Measurements from ENCODE around the gene NPEPPS.
"Not testable (repeated sequence)": the region's sequence is repeated elsewhere in the genome, so short reads cannot be mapped to it uniquely, and the experiment has no call there.

The NPEPPS gene

GRCh38 chr17:47561698-47562405 lies 30.9 kb downstream of the NPEPPS start:
- DNase-seq (ENCODE audit: low read depth in 2 of 2) = not testable (repeated sequence)

- not testable (repeated sequence) for DNase-seq (ENCODE audit: low read depth in 2 of 2)
Observed at GRCh38 chr17:47562406-47562705, 31.4 kb downstream of the NPEPPS start.

- not testable (repeated sequence) for DNase-seq (ENCODE audit: low read depth in 2 of 2)
Observed at GRCh38 chr17:47567261-47567660, 36.4 kb downstream of the NPEPPS start.

GRCh38 chr17:47572561-47572960 lies 41.7 kb downstream of the NPEPPS start:
- not testable (repeated sequence) for DNase-seq (ENCODE audit: low read depth in 2 of 2)

- DNase-seq (ENCODE audit: low read depth in 2 of 2) = not testable (repeated sequence)
Observed at GRCh38 chr17:47582416-47582815, 51.5 kb downstream of the NPEPPS start.

GRCh38 chr17:47586378-47587055 lies 55.6 kb downstream of the NPEPPS start:
- not testable (repeated sequence) for DNase-seq (ENCODE audit: low read depth in 2 of 2)

- DNase-seq (ENCODE audit: low read depth in 2 of 2) = not testable (repeated sequence)
Observed at GRCh38 chr17:47593522-47593921, 62.6 kb downstream of the NPEPPS start.

- DNase-seq (ENCODE audit: low read depth in 2 of 2) = no peak
Observed at GRCh38 chr17:47603830-47604597, 73.1 kb downstream of the NPEPPS start.

GRCh38 chr17:47604598-47604927 lies 73.7 kb downstream of the NPEPPS start:
- DNase-seq (ENCODE audit: low read depth in 2 of 2) = no peak

- no peak for DNase-seq (ENCODE audit: low read depth in 2 of 2)
Observed at GRCh38 chr17:47605011-47605410, 74.1 kb downstream of the NPEPPS start.

GRCh38 chr17:47607481-47607880 lies 76.6 kb downstream of the NPEPPS start:
- no peak for DNase-seq (ENCODE audit: low read depth in 2 of 2)

GRCh38 chr17:47611372-47612350 lies 80.8 kb downstream of the NPEPPS start:
- DNase-seq (ENCODE audit: low read depth in 2 of 2) = no peak

- no peak for DNase-seq (ENCODE audit: low read depth in 2 of 2)
Observed at GRCh38 chr17:47615766-47616424, 85.0 kb downstream of the NPEPPS start.

GRCh38 chr17:47618410-47618809 lies 87.5 kb downstream of the NPEPPS start:
- no peak for DNase-seq (ENCODE audit: low read depth in 2 of 2)

- DNase-seq (ENCODE audit: low read depth in 2 of 2) = no peak
Observed at GRCh38 chr17:47620503-47621245, 89.8 kb downstream of the NPEPPS start.

- peak; percentile 74 for DNase-seq (ENCODE audit: low read depth in 2 of 2)
Observed at GRCh38 chr17:47621293-47622179, 90.6 kb downstream of the NPEPPS start.

GRCh38 chr17:47622180-47622549 lies 91.3 kb downstream of the NPEPPS start:
- DNase-seq (ENCODE audit: low read depth in 2 of 2) = no peak

GRCh38 chr17:47624727-47625068 lies 93.8 kb downstream of the NPEPPS start:
- DNase-seq (ENCODE audit: low read depth in 2 of 2) = no peak

GRCh38 chr17:47628014-47628566 lies 97.2 kb downstream of the NPEPPS start:
- DNase-seq (ENCODE audit: low read depth in 2 of 2) = no peak

All from fibroblast of skin of left biceps (primary cell).